Activated T-helper 1 cell treated with Interleukin-2 at 50 U/mL for 16 hours (primary cell): ENCODE data around the gene FXN.
"Not testable (repeated sequence)": the region's sequence is repeated elsewhere in the genome, so short reads cannot be mapped to it uniquely, and the experiment has no call there.

Source experiments
- DNase-seq: peaks from one replicate; pipeline ENCODE4 v3.0.0-alpha.2; 2020; ENCODE audit warnings: low read depth

The FXN gene

GRCh38 chr9:69070201-69070600, 34.6 kb downstream of the FXN start:
- no peak for DNase-seq

GRCh38 chr9:69071059-69071458, 35.5 kb downstream of the FXN start:
- no peak for DNase-seq

DNA sequence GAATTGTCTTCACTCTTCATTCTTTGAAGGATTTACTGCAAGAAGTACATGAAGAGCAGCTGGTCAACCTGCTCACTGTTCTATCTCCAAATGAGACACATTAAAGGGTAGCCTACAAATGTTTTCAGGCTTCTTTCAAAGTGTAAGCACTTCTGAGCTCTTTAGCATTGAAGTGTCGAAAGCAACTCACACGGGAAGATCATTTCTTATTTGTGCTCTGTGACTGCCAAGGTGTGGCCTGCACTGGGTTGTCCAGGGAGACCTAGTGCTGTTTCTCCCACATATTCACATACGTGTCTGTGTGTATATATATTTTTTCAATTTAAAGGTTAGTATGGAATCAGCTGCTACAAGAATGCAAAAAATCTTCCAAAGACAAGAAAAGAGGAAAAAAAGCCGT, 37.6 kb downstream of the FXN start:
- no peak for DNase-seq

DNA sequence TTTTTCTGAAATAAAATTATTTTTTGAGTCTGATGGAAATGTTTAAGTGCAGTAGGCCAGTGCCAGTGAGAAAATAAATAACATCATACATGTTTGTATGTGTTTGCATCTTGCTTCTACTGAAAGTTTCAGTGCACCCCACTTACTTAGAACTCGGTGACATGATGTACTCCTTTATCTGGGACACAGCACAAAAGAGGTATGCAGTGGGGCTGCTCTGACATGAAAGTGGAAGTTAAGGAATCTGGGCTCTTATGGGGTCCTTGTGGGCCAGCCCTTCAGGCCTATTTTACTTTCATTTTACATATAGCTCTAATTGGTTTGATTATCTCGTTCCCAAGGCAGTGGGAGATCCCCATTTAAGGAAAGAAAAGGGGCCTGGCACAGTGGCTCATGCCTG, 39.2 kb downstream of the FXN start:
- no peak for DNase-seq

- no peak for DNase-seq
Observed at GRCh38 chr9:69076550-69076949, 41.0 kb downstream of the FXN start.

DNA sequence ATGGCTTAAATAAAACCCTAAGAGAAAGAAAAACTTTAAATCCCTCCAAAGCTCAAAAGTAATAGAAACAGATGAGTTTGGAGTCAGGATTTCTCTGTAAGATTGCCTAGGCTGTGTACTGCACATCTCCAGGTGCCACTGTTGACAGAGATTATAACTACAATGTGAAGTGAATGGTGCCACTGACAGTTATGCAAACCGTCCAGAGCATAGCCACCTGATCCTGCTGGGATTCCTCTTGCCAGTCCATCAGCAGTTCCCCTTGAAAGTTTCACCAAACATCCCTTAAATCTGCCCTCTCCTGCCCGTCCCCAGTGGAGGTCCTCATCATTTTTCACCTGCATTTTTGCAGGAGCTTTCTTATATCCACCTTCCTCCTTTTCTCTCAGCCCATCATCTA, 42.5 kb downstream of the FXN start:
- DNase-seq, result no peak

DNA sequence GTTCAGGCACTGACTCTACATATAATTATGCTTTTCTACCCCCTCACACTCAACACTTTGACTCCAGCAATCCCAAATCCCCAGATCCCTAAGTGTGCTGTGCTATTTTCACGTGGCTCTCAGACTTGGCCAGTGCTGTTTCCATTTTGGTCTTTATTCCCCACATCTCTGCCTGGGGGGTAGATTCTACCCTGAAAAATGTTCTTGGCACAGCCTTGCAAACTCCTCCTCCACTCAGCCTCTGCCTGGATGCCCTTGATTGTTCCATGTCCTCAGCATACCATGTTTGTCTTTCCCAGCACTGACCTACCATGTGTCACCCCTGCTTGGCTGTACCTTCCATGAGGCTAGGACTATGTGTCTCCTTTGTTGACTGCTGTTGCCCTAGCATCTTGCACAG, 43.0 kb downstream of the FXN start:
- no peak for DNase-seq

DNA sequence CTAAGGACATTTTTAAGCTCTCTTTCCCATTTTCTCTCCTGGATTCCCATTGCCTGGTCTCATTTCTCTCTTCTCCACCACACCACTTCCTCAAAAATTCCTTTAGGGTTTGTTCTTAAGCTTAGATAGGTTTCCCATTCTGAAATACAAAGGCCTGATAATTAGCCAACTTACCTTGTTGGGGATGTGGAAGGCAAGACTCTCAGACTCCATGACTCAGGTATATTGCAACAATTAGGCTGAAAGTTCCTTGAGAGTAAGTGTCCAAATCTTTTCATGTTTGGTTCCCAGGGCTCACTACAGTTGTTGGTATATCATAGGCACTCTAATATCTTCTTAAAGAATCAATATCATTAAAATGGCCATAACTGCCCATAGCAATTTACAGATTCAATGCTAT, 43.6 kb downstream of the FXN start:
- no peak for DNase-seq

DNA sequence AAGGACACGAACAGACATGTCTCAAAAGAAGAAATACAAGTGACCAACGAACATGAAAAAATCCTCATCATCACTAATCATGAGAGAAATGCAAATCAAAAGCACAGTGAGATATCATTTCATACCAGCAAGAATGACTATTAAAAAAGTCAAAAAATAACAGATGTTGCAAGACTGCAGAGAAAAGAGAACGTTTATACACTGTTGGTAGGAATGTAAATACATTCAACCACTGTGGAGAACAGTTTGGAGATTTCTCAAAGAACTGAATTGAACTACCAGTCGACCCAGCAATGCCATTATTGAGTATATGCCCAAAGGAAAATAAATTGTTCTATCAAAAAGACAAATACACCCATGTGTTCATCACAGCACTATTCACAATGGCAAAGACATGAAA, 45.7 kb downstream of the FXN start:
- no peak for DNase-seq

DNA sequence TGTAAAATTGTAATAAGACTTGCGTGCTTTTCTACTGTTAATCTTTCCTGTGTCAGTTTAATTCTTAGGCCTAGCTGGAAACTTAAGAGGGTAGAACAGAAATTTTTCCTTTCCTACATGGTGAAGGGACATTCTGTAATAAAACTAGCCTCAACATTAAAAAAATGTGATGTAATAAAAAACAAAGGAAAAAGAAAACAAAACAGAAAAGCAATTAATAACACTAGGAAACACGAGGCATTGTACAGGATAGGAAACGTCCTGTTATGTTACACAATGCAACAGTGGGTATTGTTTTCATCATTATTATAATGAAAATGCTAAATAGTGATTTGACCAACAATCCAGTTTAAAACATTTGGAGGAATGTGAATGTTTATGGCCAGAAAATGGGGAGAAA, 47.8 kb downstream of the FXN start:
- no peak for DNase-seq

GRCh38 chr9:69085569-69086283, 50.2 kb downstream of the FXN start:
- DNase-seq, result no peak

DNA sequence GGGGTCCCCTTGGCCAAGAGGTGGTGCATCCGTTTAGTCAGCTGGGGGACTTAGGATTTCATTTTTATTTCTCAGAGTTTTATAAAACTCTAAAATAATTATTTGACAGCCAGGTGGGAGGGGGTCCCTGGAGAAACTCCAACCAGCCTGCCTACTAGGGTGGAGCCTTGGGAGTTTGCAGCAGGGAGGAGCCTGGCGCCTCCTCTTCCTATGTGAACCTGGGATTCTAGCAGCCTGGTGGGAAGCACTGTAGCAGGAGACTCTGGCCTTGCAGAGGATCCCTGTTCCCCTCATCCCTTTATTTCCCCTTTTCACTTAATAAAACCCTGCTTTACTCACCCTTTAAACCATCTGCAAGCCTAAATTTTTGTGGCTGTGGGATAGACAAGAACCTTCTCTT, 50.8 kb downstream of the FXN start:
- DNase-seq, result no peak

- DNase-seq, result no peak
Observed at GRCh38 chr9:69086769-69087168, 51.2 kb downstream of the FXN start.

DNA sequence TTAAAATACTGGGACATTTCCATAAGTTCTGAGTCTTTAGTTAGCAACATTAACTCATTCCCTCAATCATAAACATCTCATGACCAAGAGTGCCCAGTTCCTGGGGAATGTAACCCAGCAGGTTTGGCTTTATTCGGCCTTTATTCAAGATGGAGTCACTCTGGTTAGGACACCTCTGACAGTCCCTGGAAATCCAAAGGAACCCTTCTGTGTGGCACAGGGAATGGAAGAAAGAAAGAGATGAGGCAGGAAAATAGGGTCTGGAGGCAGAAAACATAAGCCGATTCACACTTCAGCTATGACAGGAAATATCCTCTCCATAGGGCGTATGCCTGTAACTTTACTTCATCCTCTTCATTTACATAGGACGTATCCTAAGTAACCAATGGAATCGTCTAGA, 53.5 kb downstream of the FXN start:
- no peak for DNase-seq

DNA sequence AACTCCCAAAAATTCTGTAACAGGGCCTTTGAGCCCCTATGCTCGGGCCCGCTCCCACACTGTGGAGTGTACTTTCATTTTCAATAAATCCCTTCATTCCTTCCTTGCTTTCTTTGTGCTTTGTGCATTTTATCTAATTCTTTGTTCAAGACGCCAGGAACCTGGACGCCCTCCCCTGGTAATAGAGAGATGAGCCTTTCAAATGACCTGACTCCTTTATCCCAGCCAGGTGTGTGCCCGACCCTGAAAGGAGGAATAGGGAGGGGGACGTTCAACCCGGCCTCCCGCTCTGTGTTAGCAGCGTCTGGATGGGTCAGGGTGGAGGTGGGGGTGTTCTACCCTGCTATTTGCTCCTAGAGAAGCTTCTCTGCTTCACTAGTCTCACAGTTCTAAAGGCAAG, 53.9 kb downstream of the FXN start:
- DNase-seq, result no peak

DNA sequence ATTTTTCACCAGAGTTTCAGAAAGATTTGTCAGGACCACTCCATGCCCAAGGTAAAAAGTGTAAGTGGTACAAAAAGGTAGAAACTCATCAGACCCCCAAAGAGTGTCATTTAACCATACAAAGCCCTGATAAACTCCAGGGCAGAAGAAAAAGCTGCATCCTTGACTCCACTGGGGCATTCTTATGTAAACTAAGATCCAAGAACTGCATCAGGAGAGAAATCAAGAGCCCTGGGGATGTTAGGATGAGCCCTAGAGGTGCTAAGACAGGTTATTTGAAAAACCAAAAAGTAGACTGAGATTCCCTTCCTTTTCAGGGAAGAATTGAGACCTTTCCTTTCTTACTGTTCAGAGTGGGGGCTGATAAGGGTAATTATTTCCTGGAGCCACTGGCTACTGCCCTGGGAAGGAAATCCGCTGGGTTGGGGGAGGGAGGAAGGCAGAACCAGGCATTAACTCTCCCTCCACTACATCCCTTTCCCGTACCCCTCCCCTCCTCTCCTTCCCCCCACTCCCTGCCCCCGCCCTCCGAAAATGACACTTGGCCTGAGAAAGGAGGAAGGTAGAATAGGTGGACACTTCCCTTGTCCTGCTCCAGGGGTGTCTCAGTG, 54.7 kb downstream of the FXN start:
- DNase-seq, result no peak

DNA sequence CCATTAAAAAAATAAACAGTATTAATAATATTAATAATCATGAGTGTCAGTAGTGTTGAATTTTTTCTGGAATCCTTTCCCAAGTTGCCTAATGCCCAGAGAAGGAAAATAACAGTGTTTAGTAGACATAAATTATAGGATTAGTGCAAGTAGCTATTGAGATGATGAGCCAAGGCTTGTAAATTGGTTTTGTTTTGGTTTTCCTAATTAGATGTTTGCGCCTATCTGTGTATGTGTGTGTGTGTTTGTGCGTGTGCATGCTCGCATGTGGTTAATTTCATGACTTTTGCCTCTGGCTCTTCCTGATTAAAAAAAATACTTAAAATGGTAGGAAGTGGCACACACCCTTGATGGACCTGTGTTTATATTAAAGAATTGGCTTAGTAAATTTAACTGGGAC, 55.4 kb downstream of the FXN start:
- DNase-seq, result no peak

GRCh38 chr9:69093471-69094103, 58.0 kb downstream of the FXN start:
- no peak for DNase-seq

- DNase-seq, result not testable (repeated sequence)
Observed at GRCh38 chr9:69094361-69095135, 59.0 kb downstream of the FXN start.

DNA sequence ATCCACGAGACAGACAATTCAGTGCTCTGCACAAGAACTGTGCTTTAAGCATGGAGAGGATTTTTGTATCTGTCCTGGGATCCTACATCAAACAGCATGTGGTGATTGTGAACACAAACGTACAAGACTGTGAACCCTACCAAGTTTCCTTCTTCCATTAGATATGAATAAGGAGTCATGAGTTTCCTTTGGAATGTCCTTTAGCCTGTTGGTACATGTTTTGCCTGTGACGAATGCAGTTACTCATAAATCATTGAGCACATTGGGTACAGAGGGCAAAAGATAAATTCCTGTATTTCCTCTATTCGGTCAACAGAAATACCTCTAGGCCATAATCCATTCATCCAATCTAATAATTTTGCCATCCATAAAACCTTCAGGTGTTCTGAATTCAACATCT, 61.5 kb downstream of the FXN start:
- DNase-seq, result no peak

DNA sequence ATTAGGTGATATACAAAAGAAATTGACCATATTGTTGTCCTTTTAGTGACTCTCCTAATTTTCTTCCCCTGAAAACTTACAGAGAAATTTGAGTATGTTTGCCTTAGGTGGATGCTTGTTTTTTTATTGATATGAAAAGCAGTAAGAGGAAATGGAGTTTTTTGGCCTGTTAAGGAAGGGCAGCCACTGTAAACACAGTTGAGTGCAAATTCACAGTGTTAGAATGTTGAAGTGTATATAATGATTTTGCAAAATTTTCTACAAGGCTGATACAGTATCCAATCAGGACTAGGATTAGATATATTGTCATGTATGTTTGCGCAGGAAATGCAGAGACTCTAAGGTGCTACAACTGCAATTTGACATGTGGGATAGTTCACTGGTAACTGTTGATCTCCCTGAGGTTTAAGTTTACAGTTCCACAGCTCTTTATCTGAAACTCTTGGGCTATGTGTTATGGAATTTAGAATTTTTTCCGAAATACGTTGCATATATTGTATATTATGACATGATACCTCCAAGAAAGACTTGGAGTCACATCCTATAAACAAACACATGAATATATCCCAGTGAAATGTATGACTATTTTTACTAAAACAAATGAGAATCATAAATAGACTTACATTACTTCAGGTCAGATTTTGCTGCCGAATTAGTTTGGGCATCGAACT, 62.5 kb downstream of the FXN start:
- DNase-seq, result no peak

DNA sequence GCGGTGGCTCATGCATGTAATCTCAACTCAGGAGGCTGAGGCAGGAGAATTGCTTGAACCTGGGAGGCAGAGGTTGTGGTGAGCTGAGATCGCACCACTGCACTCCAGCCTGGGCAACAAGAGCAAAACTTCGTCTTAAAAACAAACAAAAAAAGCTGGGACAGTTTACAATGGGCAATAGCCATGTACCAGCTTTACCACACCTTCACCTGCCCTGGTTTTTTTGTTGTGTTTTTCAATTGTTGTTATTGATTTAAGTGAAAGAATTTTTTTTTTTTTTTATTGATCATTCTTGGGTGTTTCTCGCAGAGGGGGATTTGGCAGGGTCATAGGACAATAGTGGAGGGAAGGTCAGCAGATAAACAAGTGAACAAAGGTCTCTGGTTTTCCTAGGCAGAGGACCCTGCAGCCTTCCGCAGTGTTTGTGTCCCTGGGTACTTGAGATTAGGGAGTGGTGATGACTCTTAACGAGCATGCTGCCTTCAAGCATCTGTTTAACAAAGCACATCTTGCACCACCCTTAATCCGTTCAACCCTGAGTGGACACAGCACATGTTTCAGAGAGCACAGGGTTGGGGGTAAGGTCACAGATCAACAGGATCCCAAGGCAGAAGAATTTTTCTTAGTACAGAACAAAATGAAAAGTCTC, 67.9 kb downstream of the FXN start:
- DNase-seq, result not testable (repeated sequence)
